Activated CD4-positive, alpha-beta T cell treated with anti-CD3 and anti-CD28 coated beads for 48 hours (primary cell): Measurements from ENCODE around the gene TMEM167B.
A peak's percentile ranks its signal among the peaks of the same experiment; 100 is the strongest.
"Not testable (repeated sequence)": the region's sequence is repeated elsewhere in the genome, so short reads cannot be mapped to it uniquely, and the experiment has no call there.

Source experiments
- DNase-seq: peaks from one replicate; pipeline ENCODE4 v3.0.0-alpha.2; 2020

TMEM167B gene

DNA sequence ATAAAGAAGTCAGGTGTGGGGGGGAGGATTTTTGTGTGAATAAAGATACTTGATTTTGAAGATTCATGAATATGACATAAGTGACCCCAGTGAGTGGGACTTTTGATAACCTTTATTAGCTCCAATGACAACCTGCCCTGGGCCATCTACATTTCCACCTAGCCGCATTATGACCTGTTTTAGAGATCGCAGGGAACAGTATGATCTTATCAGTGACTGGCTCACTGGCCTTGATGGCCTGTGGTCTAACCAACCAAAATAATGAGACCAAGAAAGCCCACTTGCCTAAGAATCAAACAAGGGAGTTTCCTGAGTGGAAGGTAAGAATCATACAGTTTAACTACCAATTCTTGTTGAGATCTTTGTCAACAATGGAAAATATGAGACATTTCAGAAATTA lies 25.1 kb downstream of the TMEM167B start:
- DNase-seq: peak; percentile 24

DNA sequence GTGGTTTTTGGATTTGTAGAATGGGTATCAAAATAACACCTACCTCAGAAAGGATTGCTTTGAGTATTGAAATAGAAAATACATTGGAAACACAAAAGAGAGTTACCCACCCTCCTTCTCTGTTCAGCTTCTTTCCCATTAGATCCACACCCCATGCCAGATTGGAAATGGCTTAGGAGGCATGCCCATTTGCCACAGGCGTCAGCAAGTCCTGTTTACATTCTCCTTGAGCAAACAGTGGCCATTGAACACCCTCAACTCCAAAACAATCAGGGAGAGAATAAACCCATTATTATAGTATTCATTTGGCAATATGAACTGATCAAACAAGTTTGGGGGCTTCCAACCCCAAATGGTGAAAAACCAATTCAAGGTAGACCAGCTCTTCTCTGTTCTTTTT lies 25.7 kb downstream of the TMEM167B start:
- no peak for DNase-seq

DNA sequence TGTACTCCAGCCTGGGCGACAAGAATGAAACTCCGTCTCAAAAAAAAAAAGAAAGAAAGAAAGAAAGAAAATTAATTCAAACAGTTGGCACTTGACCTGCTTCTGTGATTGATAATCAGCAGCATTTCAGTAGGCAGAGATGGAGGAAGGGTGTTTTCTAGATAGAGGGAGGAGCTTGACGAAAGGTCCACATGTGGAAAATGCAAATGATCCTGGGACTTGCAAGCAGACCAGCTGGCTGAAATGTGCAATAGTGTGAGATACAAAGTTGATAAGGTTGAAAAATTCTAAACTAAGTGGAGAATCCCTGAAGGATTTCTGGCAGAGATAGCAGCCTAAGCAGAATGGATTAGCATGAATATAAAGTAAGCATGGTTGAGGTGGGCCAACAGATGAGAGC lies 27.5 kb downstream of the TMEM167B start:
- DNase-seq: no peak

DNA sequence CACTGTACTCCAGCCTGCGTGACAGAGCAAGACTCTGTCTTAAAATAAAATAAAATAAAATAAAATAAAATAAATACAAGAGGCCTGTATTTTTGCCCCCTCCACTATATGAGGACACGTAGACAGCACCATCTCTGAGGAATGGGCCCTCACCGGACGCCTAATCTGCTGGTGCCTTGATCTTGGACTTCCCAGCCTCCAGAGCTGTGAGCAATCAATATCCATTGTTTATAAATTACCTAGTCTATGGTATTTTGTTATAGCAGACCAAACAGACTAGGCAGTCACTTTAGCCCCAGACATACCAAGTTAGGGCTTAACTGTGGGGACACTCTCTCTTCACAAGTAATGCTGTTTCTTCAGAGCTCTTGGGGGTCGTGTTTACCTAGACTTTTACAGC lies 29.8 kb downstream of the TMEM167B start:
- no peak for DNase-seq

DNA sequence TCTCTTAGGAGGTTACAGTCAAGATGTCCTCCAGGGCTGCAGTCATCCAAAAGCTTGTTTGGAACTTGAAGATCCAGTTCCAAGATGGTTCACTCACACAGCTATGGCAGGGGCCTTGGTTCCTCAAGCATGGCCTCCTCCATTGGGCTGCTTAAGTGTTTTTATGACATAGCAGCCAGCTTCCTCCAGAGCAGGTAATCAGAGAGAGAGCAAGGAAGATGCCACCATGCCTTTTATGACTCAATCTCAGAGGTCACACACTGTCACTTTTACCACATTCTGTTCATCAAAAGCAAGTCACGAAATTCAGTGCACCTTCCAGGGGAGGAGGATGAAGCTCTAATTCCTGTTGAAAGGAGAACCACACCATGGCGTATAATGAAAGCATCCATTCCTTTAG lies 40.5 kb downstream of the TMEM167B start:
- DNase-seq: no peak

DNA sequence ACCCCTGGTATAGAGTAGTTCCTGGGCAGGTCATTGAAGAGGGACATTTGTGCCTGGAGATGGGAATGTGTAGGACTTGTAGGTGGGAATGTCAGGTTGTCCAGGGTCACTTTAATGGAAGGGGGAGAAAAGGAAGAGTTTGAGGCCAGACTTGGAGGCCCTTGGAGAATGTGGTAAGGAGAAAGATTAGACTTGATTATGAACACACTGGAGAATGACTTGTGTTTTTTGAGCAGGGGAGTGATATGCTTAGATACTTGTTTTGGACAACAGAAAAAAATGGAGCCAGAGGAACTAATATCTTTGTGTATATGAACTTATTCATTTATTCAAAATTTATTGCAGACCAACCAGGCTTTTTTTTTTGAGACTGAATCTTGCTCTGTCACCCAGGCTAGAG lies 41.2 kb downstream of the TMEM167B start:
- no peak for DNase-seq

DNA sequence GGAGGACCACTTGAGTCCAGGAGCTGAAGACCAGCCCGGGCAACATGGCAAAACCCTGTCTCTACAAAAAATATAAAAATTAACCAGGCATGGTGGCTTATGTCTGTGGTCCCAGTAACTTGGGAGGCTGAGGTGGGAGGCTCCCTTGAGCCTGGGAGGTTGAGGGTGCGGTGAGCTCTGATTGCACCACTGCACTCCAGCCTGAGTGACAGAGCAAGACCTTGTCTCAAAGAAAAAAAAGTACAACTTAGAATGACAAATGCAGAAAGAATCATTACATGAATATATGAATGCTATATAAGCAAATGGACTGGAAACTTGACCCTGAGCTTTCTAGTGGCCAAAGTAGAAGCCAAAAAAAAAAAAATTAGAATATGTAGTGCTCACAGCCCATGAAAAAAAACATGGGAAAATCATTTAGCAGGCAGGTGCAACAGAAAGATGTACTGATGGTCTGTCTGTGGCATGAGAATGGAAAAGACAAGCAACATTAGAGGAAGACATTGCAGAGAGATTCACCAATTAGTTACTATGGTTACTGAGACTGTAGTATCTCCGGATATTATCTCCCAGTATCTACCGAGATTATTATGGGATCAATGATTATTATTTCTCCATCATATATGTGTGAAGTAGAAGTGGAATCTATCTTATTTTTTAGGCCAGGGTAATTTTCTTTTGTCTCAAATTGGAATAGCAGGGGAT lies 42.6 kb downstream of the TMEM167B start:
- DNase-seq: no peak

DNA sequence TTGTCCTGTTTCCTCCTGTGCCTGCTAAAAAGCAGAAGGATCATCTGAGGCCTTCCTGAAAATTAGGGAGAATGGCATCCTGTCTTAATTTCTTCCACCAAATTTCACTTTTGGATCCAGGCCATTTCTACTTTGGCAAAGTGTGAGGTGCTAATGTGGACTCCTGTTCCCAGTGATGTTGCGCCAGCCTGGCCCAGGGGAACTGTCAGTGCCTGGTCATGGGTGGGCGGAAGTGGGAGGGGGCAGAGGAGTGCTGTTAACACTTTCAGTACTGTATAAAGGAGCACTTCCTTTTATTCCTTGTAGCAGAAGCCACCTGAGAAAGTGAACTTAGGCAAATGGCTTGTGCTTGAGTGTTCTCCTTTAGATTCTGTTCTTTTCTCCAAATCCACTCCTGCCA lies 43.3 kb downstream of the TMEM167B start:
- DNase-seq: peak; percentile 16

DNA sequence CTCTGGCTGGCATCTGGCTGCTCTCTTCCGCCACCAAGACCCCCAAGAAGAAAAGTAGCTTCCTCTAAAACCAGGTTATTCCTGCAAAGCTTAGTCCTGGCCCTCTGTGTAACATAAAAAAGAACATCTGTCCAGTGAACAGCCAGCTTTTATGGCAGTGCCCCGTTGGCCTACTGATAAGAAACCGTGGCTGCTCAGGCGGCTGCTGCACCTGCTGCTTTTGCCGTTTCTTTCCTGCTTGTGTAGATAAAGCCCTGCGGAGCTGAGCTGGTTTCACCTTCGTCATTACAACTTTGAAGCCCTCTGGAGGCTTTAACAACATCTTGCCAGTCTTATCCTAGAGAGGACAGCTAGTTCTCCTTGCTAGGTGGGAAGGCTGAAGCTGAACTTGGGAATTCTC lies 43.9 kb downstream of the TMEM167B start:
- peak; percentile 20 for DNase-seq

DNA sequence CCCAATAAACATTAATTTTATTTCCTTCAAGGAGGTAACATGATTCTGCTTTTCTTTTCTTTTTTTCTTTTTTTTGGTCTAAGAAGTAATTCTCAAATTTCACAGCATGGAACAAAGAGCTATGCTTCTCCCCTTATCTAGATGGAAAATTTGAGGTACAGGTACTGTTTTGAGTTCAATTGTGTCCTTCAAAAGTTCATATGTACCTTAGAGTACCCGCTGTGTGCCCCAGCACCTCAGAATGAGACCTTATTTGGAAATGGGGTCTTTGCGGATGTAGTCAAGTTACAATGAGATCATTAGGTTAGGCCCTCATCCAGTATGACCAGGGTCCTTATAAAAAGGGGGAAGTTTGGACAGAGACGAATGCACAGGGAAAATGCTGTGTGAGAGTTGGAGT lies 45.4 kb downstream of the TMEM167B start:
- no peak for DNase-seq

DNA sequence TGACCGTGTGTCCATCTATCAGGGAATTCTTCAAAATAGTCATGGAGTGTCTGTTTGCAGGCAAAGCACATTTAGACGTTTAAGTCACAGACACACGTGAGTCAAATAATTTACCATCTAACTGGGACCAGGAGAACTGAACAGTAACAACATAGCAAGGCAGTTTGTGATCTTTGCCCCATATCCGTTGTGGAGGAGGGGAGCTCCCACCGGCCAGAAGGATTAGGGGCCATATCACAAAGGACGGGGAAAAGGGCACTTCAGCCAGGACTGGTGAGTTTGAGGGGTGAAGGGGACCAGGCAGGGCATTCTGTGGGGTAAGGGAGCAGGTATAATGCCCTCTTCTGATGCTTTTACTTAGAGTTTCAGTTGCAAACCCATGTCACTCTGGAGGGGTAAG lies 46.2 kb downstream of the TMEM167B start:
- DNase-seq: no peak

DNA sequence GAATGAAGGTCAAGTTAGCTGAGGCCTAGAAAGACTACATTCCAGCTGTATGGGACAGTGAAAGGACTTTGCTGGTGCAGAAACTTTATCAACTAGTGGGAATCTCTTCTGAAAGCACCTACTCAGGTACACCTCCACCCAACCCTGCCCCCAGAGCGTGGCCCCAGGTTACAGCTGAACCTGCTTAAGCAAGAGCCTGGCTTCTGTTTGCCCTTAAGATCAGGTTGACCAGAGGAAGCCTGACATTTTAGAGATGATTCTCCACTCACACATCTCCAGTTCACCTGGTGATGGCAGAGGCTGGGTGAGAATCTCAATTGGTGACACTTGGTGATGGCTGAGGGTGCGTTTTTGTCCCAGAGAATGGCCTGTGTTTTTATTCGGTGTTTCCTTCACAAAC lies 47.4 kb downstream of the TMEM167B start:
- no peak for DNase-seq

DNA sequence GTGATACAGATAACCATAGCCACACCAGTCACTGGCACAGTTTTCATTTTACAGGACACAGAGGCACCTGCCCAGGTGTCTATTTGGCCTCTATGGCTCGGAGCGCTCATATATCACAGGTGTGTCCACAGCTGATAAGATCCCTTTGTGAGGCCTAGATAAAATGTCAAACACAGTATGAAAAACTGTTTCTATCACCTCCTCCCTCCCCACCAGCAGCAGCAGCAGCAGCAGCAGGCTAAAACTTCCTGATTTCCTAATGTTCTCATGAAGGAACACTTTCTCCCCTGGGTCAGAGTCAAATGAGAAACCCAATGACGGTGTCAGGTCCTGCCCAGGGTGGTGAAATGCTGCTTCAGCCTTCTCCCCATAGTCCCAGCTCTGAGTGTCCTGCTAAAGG lies 47.8 kb downstream of the TMEM167B start:
- DNase-seq: no peak

DNA sequence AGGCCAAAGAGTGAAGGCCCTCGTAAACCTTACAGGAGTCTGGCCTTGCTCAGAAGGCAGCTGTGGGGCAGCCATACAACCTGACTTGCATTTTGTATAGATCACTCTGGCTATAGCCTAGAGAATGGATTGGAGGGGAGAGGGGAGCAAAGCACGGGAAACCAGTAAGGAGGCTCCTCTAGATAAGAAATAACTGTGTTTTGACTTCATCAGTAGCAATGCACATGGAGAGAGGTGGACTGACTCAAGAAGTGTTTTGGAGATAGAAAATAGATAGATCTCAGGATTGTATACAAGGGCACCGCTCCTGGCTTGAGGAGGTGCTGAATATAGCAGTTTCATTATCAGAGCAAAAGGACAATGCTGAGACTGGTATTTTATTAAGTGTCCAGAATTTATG lies 49.8 kb downstream of the TMEM167B start:
- no peak for DNase-seq

DNA sequence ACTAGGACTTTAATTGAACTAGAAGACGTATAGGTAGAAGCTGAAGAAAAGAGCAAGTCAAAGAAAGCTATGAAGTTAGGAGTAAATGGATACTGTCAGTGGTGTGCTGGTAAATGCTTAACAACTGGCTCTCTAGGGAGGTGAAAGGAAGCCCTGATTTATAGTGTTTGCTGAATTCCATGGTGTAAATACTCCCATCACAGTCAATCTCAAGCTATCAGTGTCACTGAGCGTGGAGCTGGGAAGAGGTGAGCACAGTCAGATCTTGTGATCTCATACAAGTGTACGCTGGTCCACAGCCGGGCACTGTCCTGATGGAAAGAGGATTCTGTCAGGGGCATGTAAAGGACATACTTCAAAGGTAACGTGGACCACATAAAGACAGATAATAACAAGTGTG lies 51.7 kb downstream of the TMEM167B start:
- DNase-seq: no peak

DNA sequence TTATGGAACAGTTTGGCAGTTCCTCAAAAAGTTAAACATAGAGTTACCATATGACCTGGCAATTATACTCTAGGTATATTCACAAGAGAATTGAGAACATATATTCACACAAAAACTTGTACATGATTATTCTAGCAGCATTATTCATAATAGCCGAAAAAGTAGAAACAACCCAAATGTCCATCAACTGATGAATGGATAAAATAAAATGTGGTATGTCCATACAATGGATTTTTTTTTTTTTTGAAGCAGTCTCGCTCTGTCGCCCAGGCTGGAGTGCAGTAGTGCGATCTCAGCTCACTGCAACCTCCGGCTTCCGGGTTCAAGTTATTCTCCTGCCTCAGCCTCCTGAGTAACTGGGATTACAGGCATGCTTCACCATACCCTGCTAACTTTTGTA lies 52.2 kb downstream of the TMEM167B start:
- DNase-seq: not testable (repeated sequence)
